ENCODE measurements around the gene ACYP2. TPM values are rescaled to one million over a fixed set of nuclear protein-coding genes. Genes with fewer than 3 reads are reported as not detected.
A peak's percentile ranks its signal among the peaks of the same experiment; 100 is the strongest.

ACYP2 gene
- total RNA-seq, 1 experiment from 2014 or later: 10.9 TPM

DNA sequence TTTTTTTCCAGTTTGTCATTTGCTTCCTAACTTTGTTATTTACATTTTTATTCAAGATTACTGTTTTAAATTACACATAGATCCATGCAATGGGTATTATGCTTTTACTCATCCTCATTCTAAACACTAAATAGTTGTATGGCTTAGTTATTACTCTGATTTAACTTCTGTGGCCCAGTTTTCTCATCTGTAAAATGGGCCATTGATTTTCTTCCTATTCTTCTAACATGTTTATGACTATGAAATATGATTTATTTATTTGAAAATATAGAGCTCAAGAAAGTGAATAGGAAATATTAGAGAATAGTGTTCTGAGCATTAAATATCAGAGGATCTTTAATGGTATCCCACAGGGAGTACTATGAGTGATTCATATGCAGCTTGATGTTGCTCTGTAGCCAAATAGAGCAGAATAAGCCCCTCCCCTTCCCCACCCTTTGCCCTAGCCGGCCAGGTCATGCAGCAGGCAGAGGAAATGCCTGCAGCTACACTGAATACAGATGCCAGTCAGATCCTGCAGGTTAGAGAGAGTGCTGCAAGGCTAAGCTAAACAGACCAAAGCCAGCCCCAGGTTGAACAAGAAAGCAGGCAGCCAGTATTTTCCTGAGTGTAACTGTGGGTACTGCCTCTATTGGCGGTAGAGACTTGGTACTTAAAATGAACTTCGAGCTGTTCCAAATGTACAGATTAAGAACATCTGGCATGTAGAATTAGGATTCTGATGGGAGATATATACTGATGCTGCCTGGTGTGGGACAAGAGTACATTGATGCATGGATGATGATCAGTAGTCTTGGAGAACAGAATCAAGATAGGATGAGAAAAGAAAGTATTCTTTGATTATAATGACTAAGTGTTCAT lies 11.7 kb upstream of the ACYP2 start:
- no peaks in the 10 kb centered on the region for H3K27me3 Mint-ChIP-seq (ENCODE audit: unreplicated experiment)
- H3K9me3 Mint-ChIP-seq (ENCODE audit: low read depth, unreplicated experiment): no peaks in the 10 kb centered on the region
- H3K36me3 Mint-ChIP-seq (ENCODE audit: insufficient read depth, unreplicated experiment): no peaks in the 10 kb centered on the region
- H3K4me1 Mint-ChIP-seq (ENCODE audit: low read depth, unreplicated experiment): peaks cover 10% of the 10 kb centered on the region
- no peak overlapping the region for H3K27ac Mint-ChIP-seq (ENCODE audit: unreplicated experiment)
- CTCF ChIA-PET: interaction anchor here (0.8 to 1.0 kb wide), 2 partner anchors 60 to 601 kb away, joined by 3 to 5 read pairs; no protein-coding TSS in a partner anchor
- TF ChIP-seq CTCF (IDR thresholded peaks at IDR 0.05; ENCODE audit: unreplicated experiment): no peak
- intact Hi-C loops (cut with micrococcal nuclease; ENCODE audit: unreplicated experiment): loop anchor here (10.0 kb wide), 1 partner anchor 1071 kb away; no protein-coding TSS in a partner anchor
- BruUV-seq (replicated peaks): no TSS peak
- peak overlapping the region; percentile 12 for H3K4me3 Mint-ChIP-seq (ENCODE audit: low read depth, unreplicated experiment)
- peak; percentile 80 for DNase-seq

DNA sequence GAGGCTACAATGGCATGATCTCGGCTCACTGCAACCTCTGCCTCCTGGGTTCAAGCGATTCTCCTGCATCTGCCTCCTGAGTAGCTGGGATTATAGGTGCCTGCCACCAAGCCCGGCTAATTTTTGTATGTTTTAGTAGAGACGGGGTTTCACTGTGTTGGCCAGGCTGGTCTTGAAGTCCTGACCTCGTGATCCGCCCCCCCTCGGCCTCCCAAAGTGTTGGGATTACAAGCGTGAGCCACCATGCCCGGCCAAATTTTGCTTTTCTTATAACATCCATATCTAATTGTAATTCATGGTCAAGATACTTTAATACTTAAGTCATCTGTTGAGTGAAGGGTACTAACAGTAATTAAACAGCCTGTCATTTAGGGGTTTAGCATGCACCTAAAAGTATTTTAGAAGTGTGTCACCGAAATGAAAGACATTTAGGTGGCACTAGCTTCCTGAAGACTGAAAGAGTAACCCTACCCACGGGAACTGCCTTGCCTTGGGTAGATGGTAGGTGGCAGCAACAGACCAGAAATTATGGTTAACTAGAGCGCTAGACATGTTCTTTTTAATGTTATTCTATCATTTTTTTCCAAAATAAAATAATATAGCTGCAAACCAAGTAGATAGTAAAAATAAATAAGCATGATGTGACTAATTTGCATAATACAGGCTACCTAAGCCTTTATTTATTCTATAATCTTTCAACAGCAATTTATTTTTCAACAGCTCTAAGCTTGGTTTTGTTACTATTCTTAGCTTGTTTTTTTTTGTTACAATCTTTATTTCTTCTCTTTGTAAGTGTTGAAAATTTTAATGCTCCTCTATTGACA lies 8.6 kb upstream of the ACYP2 start:
- intact Hi-C loops (cut with micrococcal nuclease; ENCODE audit: unreplicated experiment): loop anchor here (1.0 to 10.0 kb wide), 4 partner anchors 598 to 1068 kb away; no protein-coding TSS in a partner anchor
- Mint-ChIP-seq H3K4me3 (ENCODE audit: low read depth, unreplicated experiment) (no peak overlapping the region), H3K27ac (ENCODE audit: unreplicated experiment) (no peak overlapping the region), H3K36me3 (ENCODE audit: insufficient read depth, unreplicated experiment) (no peaks in the 10 kb centered on the region), H3K27me3 (ENCODE audit: unreplicated experiment) (no peaks in the 10 kb centered on the region), H3K9me3 (ENCODE audit: low read depth, unreplicated experiment) (no peaks in the 10 kb centered on the region), H3K4me1 (ENCODE audit: low read depth, unreplicated experiment) (peaks cover 10% of the 10 kb centered on the region)
- CTCF ChIA-PET: interaction anchor here (0.5 to 1.8 kb wide), 15 partner anchors 9 to 732 kb away, joined by 3 to 21 read pairs (median 4); partner anchors contain the start of gene ACYP2
- DNase-seq: peak; percentile 62
- BruUV-seq (replicated peaks): no TSS peak
- TF ChIP-seq CTCF (IDR thresholded peaks at IDR 0.05; ENCODE audit: unreplicated experiment): peak; percentile 38

DNA sequence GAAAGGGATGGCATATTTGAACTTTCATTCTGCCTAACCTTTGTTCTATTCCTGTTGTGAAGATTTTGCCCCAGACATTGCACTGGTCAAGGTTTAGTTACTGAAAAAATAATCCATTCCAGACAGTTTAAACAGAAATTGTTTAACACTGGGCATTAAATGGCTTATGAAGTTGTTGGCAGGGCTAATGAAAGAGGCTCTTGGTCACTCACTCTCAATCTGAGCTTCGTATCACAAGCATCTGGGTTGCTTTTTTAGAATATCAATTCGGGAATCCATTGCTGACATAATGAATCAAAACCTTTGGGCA lies 8.0 kb upstream of the ACYP2 start:
- no peak for TF ChIP-seq CTCF (IDR thresholded peaks at IDR 0.05; ENCODE audit: unreplicated experiment)
- intact Hi-C loops (cut with micrococcal nuclease; ENCODE audit: unreplicated experiment): loop anchor here (1.0 to 10.0 kb wide), 4 partner anchors 597 to 1067 kb away; no protein-coding TSS in a partner anchor
- H3K4me1 Mint-ChIP-seq (ENCODE audit: low read depth, unreplicated experiment): peaks cover 10% of the 10 kb centered on the region
- DNase-seq: no peak
- no TSS peak for BruUV-seq (replicated peaks)
- CTCF ChIA-PET: interaction anchor here (0.5 to 1.8 kb wide), 12 partner anchors 8 to 732 kb away, joined by 3 to 21 read pairs (median 4); partner anchors contain the start of gene ACYP2
- no peak overlapping the region for H3K27ac Mint-ChIP-seq (ENCODE audit: unreplicated experiment)
- no peaks in the 10 kb centered on the region for H3K27me3 Mint-ChIP-seq (ENCODE audit: unreplicated experiment)
- H3K4me3 Mint-ChIP-seq (ENCODE audit: low read depth, unreplicated experiment): no peak overlapping the region
- H3K36me3 Mint-ChIP-seq (ENCODE audit: insufficient read depth, unreplicated experiment): no peaks in the 10 kb centered on the region
- H3K9me3 Mint-ChIP-seq (ENCODE audit: low read depth, unreplicated experiment): no peaks in the 10 kb centered on the region

DNA sequence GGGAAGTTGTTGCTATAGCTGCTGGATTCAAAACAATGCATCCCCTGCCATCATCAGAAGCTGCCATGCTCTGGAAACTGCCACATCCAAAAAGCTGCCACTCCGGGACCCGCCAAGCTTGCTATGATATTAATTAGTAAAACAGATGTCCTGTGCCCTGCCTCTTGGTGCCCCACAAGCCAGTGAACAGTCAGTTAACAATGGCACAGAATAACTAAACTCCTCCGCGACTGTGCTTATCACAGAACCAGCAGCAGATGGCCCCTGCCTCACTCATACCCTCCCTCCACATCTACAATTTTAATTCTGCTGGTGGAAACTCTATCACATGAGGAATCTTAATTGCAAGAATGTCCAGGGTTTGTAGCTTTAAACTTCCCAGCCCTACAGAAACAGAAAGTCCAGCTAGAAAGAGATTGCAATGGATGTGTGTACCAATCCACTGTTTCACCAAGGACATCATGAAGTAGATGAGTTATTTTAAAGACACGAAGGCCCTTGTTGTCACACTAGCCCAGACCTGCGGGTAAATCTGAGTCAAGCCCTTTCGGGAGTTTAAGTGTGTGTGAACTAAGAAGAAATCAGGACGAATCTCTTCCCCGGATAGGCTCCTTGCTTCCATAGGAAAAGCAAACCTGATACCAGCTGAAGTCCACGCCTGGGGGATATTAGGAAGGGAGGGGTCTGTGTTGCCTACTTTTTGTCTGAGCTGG lies 7.4 kb upstream of the ACYP2 start:
- peaks cover 10% of the 10 kb centered on the region for H3K4me1 Mint-ChIP-seq (ENCODE audit: low read depth, unreplicated experiment)
- intact Hi-C loops (cut with micrococcal nuclease; ENCODE audit: unreplicated experiment): loop anchor here (1.0 to 10.0 kb wide), 4 partner anchors 597 to 1067 kb away; no protein-coding TSS in a partner anchor
- H3K4me3 Mint-ChIP-seq (ENCODE audit: low read depth, unreplicated experiment): no peak overlapping the region
- no peak for TF ChIP-seq CTCF (IDR thresholded peaks at IDR 0.05; ENCODE audit: unreplicated experiment)
- no TSS peak for BruUV-seq (replicated peaks)
- no peak overlapping the region for H3K27ac Mint-ChIP-seq (ENCODE audit: unreplicated experiment)
- DNase-seq: no peak
- no peaks in the 10 kb centered on the region for H3K36me3 Mint-ChIP-seq (ENCODE audit: insufficient read depth, unreplicated experiment)
- H3K27me3 Mint-ChIP-seq (ENCODE audit: unreplicated experiment): no peaks in the 10 kb centered on the region
- CTCF ChIA-PET: interaction anchor here (1.8 kb wide), 1 partner anchor 596 kb away, joined by 21 read pairs; no protein-coding TSS in a partner anchor
- H3K9me3 Mint-ChIP-seq (ENCODE audit: low read depth, unreplicated experiment): no peaks in the 10 kb centered on the region
